G401.6 (cell line): ENCODE measurements around the gene ALPK3.

Experiments used
- FAIRE-seq: peaks from 2 replicates; lab custom pipeline; 2012; peaks lifted over from hg19 to GRCh38; lab: Jason Lieb, UNC

The ALPK3 gene

GRCh38 chr15:84893607-84894006 is 76.5 kb downstream of the ALPK3 start:
- FAIRE-seq, result no peak

- FAIRE-seq, result no peak
These were observed 77.7 kb downstream of the ALPK3 start for GRCh38 chr15:84894736-84895425.

- no peak for FAIRE-seq
These were observed 81.6 kb downstream of the ALPK3 start for GRCh38 chr15:84898761-84899160.

GRCh38 chr15:84899750-84900149 is 82.6 kb downstream of the ALPK3 start:
- FAIRE-seq, result no peak

- FAIRE-seq, result no peak
These were observed 84.4 kb downstream of the ALPK3 start for GRCh38 chr15:84901540-84901939.

- FAIRE-seq, result no peak
These were observed 86.6 kb downstream of the ALPK3 start for GRCh38 chr15:84903751-84904150.

GRCh38 chr15:84904419-84904818 is 87.3 kb downstream of the ALPK3 start:
- FAIRE-seq, result no peak

GRCh38 chr15:84905016-84905916 is 88.1 kb downstream of the ALPK3 start:
- FAIRE-seq, result no peak

GRCh38 chr15:84907731-84908130 is 90.6 kb downstream of the ALPK3 start:
- no peak for FAIRE-seq

- no peak for FAIRE-seq
These were observed 91.4 kb downstream of the ALPK3 start for GRCh38 chr15:84908564-84908963.

GRCh38 chr15:84909029-84909428 is 91.9 kb downstream of the ALPK3 start:
- FAIRE-seq, result no peak

GRCh38 chr15:84909782-84910181 is 92.6 kb downstream of the ALPK3 start:
- no peak for FAIRE-seq

- no peak for FAIRE-seq
These were observed 93.9 kb downstream of the ALPK3 start for GRCh38 chr15:84910928-84911623.

GRCh38 chr15:84911879-84912660 is 94.9 kb downstream of the ALPK3 start:
- no peak for FAIRE-seq

- FAIRE-seq, result no peak
These were observed 96.2 kb downstream of the ALPK3 start for GRCh38 chr15:84913360-84913723.

GRCh38 chr15:84914351-84914750 is 97.2 kb downstream of the ALPK3 start:
- no peak for FAIRE-seq

GRCh38 chr15:84914909-84915605 is 97.9 kb downstream of the ALPK3 start:
- no peak for FAIRE-seq

- no peak for FAIRE-seq
These were observed 98.4 kb downstream of the ALPK3 start for GRCh38 chr15:84915606-84915958.

GRCh38 chr15:84917452-84917851 is 100.3 kb downstream of the ALPK3 start:
- no peak for FAIRE-seq

- FAIRE-seq, result no peak
These were observed 102.0 kb downstream of the ALPK3 start for GRCh38 chr15:84919106-84919667.

GRCh38 chr15:84921121-84921520 is 104.0 kb downstream of the ALPK3 start:
- FAIRE-seq, result no peak
